Measurements from ENCODE around the gene TENT5A.

- TF ChIP-seq POLR2AphosphoS5 (IDR thresholded peaks at IDR 0.05; ENCODE audit: low read depth, low read length) (no peak), SIN3A (IDR thresholded peaks at IDR 0.05; ENCODE audit: borderline replicate concordance, insufficient read depth, low read length) (no peak), TAF1 (IDR thresholded peaks at IDR 0.05; ENCODE audit: borderline replicate concordance, insufficient read depth, low read length) (no peak), REST (IDR thresholded peaks at IDR 0.05; ENCODE audit: insufficient read depth in 1 of 2, low read depth in 2 of 2, low read length in 2 of 2) (no peak), FOXP2 (optimal IDR thresholded peaks at IDR 0.05; ENCODE audit: borderline replicate concordance, extremely low read depth, extremely low read length, insufficient read depth) (no peak)
Observed at GRCh38 chr6:81756690-81757089, 4.2 kb upstream of the TENT5A start.

All from PFSK-1 (cell line).